Retina (tissue), 1 donor: ENCODE data around the gene CYB5R3.
"Not testable (repeated sequence)": the region's sequence is repeated elsewhere in the genome, so short reads cannot be mapped to it uniquely, and the experiment has no call there.

ENCODE experiments used
- DNase-seq: peaks from one replicate; pipeline ENCODE4 v3.0.0-alpha.2; 2016

Gene CYB5R3

DNA sequence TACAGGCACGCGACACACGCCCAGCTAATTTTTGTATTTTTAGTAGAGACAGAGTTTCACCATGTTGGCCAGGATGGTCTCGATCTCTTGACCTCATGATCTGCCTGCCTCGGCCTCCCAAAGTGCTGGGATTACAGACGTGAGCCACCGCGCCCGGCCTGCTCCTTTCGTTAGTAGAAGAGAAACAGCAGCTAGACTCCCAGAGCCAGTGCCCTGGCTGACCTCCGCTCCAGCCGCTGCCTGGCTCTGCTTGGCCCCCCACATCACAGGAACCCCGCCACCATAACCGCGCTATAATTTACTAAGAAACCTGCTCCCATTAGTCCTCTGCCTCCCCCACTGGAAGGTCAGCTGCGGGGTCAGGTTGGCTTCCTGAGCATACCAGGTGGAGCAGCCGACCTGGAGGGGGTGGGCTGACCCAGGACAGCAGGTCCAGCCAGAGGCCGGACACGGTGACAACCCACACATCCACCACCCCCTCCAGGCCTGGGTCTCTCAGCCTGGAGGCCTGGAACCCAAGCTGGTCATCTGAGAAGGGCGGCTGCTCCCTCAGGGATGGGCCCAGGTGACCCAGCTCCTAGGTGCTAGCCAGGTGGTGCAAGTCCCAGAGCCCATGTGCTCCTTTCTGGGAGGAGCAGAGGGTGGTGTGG, 27.0 kb downstream of the CYB5R3 start:
- DNase-seq, result no peak

DNA sequence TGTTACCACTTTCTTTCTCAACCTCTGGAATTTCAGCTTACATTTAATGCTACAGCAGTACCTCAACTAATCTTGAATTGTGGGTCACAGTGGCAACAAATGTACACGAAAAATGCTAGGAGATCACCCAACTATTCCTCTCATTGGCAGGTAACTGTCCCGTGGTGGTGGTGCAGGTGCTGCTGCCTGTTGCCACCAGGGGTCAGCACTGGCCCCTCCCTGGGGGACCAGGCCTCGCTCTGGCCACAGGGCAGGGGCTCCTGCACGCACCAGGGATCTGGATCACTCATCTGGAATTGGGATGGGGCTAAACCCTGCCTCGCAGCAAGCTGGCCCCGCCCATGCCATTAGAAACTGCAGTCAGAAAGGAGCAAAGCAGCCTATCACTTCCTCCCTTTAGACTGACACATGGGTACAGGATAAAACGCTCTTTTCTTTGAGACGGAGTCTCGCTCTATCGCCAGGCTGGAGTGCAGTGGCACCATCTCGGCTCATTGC, 27.6 kb downstream of the CYB5R3 start:
- DNase-seq, result peak; percentile 67

DNA sequence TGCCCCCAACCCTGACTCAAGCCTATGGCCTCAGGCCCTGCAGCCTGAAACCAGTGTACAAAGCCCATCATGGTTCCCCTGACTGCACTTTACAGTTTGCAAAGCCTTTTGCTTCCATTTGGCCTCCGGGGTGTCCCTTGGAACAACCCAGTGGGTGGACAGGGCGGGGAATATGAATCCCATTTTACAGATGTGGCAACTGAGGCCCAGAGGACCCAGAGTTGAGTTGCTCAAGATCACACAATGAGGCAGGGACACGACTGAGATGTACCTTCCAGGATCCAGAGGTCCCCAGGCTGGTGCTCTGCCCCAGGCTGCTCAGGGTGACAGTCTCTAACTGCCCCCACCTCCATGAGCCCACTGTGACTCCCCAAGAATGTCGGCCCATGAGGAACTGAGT, 29.1 kb downstream of the CYB5R3 start:
- no peak for DNase-seq

DNA sequence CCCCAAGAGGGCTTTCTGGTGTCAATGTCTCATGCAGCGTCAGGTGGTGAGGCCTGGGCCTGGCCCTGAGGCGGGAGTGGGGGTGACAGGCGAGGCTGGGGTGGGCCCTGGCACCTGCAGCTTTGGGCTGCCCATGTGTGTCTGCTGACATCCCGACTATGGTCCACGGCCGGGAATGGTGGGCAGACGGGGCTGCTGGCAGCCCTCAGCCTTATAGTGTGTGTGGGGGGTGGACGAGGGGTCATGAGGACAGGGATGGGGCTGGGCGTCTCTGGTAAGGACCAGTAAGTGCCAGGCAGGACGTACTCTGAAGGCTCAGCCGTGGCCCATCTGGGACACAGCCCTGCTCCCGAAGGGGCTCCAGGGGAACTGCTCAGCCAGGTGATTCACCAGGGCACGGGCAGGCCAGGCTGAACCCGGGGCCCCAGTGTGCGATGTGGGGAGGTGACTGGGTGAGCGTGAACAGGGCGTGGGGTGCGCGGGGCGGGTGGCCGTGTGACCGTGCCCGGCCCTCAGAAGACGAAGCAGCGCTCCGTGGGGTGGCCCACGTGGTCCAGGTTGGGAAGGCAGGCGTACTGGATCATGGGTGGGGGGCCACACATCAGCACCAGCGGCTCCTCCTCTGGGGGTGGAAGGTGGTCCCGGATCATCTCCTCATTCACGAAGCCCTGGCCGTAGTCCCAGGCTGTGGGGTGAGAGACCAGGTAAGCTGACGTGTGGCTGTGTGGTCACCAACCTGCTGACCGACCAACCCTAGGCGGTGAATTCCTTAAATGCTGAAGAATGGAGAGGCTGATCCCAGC, 29.7 kb downstream of the CYB5R3 start:
- DNase-seq, result no peak

DNA sequence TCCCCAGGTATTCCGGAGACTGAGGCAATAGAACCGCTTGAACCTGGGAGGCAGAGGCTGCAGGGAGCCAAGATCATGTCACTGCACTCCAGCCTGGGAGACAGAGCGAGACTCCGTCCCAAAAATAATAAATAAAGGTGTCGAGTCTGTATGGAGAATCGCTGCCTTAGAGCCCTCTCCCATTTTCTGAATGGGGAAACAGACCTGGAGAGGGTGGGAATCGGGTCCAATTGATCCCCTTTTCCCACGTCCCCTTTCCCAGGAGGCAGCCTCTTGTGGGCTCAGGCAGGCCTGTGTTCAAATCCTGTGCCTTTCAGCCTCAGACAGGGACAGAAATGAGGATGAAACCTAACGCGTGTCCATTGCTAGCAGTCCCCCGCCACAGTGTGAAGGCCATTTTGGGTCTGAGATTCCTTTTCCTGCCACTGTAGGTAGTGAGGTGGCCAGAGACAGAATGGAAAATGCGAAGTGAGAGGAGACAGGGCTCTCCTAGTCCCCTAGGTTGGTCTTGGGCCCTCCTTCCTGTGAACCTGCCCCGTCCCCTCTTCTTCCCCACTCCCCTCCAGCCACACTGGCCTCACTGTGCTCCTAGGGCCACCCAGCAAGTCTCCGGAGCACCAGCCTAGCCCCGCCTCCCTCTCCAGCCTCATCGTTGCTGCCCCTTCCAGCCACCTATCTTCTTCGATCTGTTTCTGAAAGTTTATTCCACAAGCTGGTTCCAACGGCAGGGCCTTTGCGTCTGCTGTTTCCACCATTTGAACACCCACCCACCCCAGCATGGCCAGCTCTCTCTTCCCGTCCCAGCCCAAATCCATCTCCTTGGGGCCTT, 31.8 kb downstream of the CYB5R3 start:
- peak; percentile 18 for DNase-seq

DNA sequence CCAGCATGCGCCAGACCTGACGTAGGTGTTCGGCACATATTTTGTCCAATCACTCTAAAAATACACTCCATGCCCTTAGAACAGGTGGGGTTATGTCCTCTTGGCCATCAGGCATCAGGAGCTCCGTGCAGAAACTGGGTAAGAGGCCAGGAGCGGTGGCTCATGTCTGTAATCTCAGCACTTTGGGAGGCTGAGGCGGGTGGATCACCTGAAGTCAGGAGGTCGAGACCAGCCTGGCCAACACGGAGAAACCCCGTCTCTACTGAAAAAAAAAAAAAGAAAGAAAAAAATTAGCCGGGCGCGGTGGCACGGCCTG, 33.4 kb downstream of the CYB5R3 start:
- not testable (repeated sequence) for DNase-seq

DNA sequence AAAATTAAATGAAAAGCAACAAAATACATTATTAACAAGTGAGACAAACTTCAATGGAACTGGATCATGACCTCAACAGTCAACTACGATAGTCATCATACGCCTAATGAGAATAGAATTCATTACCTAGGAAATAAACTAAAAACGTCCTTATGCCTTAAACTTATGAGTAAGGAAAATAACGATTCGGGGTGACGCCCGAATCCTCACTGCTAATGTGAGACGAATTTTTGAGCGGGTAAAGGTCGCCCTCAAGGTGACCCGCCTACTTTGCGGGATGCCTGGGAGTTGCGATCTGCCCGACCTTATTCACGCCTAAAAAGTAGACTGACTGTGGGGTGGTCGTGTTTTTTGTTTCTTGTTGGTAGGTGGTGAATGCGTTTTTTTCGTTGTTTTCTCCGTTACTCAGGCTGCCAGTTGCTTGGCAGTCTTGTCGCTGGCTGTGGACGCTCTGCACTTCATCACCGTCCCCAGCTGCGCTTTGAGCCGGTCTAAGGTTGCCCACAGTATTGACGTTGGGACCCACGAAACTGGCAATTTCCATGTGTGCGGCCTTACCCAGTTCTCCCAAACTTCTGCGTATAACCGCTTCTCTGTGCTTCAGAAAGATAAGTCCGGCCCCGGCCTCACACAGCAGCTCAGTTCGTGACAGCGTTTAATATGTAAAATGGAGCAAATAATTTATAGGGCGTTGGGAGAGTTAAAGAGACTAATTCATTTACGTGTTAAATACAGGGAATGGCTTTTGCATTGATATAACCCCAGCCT, 33.9 kb downstream of the CYB5R3 start:
- DNase-seq, result peak; percentile 96

DNA sequence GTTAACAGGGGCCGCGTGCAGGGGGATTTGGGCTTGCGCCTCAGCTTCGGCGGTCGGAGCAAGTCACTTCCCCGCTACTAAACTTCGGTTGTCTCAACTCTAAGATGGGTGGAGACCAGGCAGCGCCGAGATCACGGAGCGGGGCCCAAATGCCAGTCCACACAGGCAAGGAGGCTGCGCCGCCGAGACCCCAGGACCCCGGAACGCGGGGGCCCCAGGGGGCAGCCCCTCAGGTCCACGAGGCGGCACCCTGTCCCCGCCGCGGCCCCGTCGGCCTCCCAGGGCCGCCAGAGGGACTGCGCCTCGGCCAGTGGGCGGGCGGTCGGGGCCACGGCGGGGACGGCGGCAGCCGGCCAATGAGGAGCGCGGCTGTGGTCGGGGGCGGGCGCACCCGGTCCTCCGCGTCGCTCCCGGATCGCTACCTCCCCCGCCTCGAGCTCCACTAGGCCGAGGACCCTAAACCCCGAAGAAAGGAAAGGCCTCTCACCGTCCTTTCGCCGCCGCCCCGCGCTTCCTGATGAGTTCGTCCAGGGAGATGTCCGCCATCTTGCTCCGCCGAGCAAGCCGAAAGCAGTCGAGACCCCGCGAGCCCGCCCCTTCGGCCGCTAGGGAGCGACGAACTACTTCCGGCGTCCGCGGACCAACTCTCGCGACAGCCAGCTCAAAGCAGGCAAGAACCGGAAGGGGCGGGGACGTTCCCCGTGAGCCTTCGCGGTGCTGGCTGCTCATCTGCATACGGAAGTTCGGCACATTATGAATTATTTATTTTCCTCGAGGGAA, 34.7 kb downstream of the CYB5R3 start, which contains the start of gene POLDIP3:
Gene POLDIP3 (minus strand): TSS at position 572 of the 780 bp plus-strand sequence. CDS start 26 bp downstream, at position 546.
- peak; percentile 100 for DNase-seq

DNA sequence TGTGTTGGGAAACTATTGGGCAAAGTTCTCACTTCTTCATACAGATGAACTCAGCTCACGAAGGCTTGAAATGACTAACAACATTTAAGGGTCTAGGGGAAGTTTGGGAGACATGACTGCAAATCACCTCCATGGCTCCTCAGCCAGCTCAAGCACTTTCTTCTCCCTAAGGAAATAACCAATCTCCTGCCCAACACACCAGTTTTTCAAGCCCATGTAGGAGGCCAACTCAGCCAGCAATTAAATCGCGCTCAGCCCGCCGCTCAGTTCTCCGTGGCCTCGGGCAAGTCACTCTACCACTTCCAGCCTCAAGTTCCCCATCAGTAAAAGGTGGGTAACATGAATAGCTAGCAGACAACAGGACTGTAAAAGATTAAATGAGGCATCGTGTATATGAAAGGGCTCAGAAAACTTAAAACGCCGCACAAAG, 35.3 kb downstream of the CYB5R3 start:
- DNase-seq, result no peak

DNA sequence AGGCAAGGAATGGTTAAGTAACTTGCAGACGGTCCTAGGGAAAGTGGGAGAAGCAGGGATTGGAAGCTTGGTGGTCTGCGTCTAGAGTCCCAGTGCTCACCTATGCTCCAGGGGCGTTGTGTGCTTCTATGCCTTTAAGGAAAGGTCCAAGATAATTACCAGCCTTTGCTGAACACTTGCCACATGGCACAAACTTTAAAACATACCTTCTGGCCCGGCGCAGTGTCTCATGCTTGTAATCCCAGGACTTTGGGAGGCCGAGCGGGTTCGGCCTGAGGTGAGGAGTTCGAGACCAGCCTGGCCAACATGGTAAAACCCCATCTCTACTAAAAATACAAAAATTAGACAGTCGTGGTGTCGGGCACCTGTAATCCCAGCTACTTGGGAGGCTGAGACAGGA, 36.9 kb downstream of the CYB5R3 start:
- DNase-seq, result no peak

DNA sequence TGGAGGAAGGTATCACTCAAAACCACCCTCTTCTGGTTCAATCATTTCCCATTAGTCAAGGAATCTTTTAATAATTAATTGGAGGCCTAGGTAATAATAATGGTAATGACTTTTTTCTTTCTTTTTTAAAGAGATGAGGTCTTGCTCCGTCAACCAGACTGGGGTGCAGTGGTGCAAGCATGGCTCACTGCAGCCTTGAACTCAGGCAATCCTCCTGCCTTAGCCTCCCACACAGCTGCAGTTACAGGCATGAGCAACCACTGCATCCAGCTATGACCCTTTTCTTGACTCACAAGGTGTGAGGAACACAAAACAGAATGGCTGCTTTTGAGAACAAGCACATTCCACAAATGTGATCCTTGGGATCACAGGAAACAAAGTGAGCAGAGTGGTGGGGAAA, 38.1 kb downstream of the CYB5R3 start:
- DNase-seq, result no peak

DNA sequence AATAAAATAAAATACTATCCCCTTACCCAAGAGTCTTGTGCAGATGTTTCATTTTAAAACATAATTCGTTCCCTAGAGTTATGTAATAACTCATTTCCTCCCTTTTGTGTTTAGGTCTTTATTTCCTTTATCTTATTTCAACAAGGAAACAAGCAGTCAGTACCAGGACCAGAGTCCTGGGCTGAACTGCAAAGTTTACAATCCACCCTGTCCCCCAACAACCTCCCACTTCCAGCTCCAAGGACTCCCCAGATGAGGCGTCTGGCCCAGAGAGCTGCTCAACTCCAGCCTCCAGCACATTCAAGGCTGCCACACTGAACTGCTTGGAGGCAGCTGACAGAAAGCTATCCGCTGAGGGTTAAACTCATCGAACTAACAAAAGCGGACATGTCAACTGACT, 39.0 kb downstream of the CYB5R3 start:
- no peak for DNase-seq

DNA sequence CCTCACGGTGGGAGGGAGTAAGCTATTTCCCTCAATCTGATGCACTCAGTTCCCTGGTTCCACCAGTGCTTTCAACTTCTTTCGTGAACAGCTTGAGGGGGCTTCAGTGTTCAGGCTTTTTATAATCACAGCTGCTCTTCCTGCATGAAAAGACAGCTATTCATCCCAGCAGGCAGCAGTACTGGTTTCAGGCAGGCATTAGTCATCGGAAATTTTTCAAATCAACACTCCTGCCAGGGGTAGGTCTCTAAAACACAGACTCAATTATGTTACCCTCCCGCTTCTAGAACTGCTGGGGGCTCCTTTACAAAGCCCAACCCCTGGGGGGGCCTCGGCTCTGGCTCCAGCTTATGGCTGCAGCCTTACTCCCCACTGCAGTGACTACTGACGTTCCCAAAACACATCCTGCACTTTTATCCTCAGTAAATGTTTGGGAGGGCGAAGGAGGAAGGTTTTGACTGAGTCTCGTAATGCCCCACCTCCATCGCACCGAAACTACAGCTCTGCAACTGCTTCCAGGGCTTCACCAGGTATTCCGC, 40.3 kb downstream of the CYB5R3 start:
- DNase-seq, result peak; percentile 51

DNA sequence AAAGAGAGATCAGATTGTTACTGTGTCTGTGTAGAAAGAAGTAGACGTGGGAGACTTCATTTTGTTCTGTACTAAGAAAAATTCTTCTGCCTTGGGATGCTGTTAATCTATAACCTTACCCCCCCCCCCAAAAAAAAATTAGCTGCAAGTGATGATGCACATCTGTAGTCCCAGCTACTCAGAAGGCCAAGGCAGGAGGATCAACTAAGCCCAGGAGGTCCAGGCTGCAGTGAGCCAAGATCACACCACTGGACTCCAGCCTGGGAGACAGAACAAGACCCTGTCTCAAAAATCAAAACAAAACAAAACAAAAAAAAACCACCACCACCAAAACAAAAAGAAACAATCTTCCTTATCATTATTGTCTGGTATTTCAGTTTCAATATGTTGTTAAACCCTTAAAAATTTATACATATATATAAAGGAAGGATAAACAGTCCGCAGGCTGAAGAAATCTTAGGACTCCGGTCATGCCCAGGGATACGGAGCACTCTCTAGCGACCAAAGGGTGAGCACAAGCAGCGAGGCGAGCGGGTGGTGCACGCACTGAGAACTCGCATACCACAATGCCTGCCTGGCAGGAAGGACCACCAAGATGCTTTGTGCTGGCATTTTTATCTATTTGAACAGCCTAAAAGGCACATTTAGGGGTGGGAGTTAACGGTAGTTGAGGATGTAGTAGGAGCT, 40.9 kb downstream of the CYB5R3 start:
- no peak for DNase-seq

DNA sequence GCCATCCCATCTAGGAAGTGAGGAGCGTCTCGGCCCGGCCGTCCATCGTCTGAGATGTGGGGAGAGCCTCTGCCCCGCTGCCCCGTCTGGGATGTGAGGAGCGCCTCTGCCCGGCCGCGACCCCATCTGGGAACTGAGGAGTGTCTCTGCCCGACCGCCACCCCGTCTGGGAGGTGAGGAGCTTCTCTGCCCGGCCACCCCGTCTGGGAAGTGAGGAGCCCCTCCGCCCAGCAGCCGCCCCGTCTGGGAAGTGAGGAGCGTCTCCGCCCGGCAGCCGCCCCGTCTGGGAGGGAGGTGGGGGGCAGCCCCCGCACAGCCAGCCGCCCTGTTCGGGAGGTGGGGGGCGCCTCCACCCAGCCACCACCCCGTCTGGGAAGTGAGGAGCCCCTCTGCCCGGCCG, 41.6 kb downstream of the CYB5R3 start:
- not testable (repeated sequence) for DNase-seq

DNA sequence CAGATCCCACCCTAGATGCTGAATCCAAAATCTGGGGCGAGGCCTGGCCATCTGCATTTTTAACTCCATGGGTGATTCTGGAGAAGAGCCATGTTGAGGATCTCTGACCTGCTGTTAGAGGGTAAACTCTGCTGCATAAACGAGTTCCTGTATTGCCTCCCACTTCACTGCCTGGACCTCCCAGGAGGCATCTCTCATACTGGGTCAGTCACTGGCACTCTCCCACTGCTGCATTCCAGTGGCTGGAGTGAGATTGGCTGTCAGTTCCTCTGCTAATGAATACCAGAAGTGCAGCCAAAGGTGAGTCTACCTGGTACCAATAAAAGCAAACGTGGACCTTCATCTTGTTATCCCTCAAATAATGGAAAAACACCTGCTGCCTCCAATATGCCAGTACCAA, 44.8 kb downstream of the CYB5R3 start:
- no peak for DNase-seq

DNA sequence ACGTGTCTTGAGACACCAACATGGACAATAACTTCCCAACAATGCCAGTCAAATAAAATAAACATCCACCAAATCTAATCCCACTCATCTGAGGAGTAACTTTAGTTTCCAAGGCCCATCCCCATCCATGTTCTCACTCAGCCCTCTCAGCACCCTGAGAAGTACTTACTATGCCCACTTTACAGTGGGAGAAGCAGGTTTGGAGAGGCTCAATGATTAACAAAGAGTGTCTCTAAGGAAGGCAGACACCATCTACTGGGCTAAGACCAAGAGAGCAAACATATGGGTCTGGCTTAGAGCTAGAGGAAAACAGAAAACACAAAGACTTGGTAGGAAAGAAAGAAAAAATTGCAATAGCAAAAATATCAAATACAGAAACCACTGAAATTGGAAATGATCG, 45.8 kb downstream of the CYB5R3 start:
- no peak for DNase-seq

DNA sequence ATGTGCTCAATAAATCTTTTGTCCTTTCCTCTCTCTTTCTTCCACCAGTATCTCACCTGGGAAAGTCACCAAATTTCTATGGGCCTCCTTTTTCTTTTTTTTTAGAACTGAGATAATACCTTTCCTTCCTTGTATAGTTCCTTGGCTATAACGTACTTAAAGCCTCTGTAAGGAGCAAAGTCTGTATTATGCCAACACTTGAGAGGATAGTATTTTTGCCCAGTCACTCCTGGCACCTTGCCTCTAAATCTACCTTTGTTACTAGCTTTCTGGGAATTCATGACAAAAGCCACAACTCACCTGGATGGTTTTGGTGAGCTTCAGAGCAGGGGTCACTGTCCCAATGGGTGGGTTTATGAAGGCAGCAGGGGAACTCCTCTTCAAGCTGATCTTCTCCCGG, 46.7 kb downstream of the CYB5R3 start:
- no peak for DNase-seq

DNA sequence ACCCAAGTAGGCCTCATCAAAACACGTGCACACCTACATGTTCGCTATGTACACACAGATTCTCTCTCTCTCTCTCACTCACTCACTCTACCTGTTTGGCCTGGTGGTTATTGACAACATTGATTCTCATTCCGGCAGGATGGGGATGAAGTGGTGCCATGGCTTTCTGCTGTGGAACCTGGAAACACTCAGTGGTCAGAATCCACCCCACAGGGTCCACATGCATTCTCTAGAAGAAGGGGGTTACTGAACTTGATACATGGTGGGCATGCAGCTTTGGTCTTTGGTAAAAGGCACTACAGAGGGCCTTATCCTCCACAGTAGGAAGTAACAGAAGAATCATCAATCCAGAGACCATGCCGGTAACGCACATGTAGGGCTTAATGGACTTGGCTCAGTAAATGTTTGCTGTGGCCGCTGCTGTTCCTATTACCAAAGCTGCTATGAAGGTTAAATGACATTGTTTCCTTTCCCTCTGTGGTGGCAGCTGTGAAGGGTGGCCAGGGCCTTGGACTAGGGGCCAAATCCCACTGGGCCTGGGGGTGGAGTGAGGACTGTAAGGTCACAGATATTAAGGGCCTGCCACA, 47.2 kb downstream of the CYB5R3 start:
- DNase-seq, result no peak

DNA sequence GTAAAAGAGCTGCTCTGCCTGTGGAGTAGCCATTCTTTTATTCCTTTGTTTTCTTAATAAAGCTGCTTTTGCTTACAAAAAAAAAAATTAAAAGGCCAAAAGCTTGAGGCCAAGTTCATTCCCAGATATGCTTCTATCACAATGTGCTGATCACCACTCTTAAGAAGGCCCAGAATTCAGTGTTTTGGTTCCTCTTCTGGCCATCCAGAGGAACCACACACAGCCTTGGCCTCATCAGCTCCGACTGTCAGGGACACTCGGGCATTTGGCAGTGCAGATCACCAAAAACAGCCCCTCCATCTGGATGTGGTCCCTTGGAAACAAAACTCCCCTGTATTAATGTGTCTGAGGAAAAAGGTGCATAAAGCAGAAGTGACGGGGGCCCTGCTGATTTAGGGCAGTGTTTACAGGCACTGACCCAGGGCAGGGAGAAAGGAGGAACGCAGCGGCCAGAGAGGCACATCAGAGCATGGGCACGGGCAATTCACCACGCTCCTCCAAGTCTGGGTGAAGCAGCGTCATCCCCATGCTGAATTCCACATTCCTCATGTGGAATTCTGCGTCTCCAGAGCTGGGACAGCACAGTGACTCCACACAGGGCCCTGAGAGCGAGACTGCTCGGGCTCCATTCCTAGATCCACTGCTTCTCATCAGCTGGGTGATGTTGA, 52.2 kb downstream of the CYB5R3 start:
- DNase-seq, result no peak
